K562 (cell line): Measurements from ENCODE around the gene CD248. TPM values are rescaled to one million over a fixed set of nuclear protein-coding genes. Genes with fewer than 3 reads are reported as not detected.

Source experiments
- CBFB ChIP-seq: sonication (generic); formaldehyde crosslinking; IDR thresholded peaks from 2 replicates; pipeline ENCODE4 v1.4.0; 2020; ENCODE audit warnings: mild to moderate bottlenecking, missing genetic modification reagents
- CREB3L1 ChIP-seq: fragments of 450-650 bp; IDR thresholded peaks from 2 replicates; pipeline ENCODE4 v1.6.1; 2014; ENCODE audit warnings: low read depth, mild to moderate bottlenecking, moderate library complexity, borderline replicate concordance
- CREM ChIP-seq: IDR thresholded peaks from 2 replicates; pipeline ENCODE4 v1.6.1; 2014; ENCODE audit warnings: antibody characterized with exemption, low read depth
- HOXB6 ChIP-seq: fragments of 250-450 bp; sonication (Bioruptor Pico); IDR thresholded peaks from 2 replicates; pipeline ENCODE4 v1.5.1; 2022; ENCODE audit warnings: mild to moderate bottlenecking, borderline replicate concordance
- KDM5B ChIP-seq: fragments of 200-600 bp; sonication (generic); IDR thresholded peaks from 2 replicates; pipeline ENCODE4 v1.6.1; 2012; ENCODE audit warnings: low read depth, mild to moderate bottlenecking, moderate library complexity, low read length, control low read depth, inconsistent platforms; ENCODE audit not compliant: insufficient replicate concordance
- MAFK ChIP-seq: IDR thresholded peaks from 2 replicates; pipeline ENCODE4 v1.6.1; 2011; ENCODE audit warnings: low read length, improper control_type of control experiment
- POU5F1 ChIP-seq: fragments of 150-350 bp; IDR thresholded peaks from 2 replicates; pipeline ENCODE4 v1.6.1; 2014; ENCODE audit warnings: borderline replicate concordance, low read length, low read depth, mild to moderate bottlenecking; ENCODE audit not compliant: partially characterized antibody
- SMAD3 ChIP-seq: fragments of 450-650 bp; formaldehyde crosslinking; conservative IDR thresholded peaks from 2 replicates; pipeline ENCODE4 v1.4.0; 2020; ENCODE audit warnings: mild to moderate bottlenecking
- SNRNP70 ChIP-seq: fragments of 200-400 bp; formaldehyde crosslinking; optimal IDR thresholded peaks from 2 replicates; pipeline ENCODE3; 2017; ENCODE audit warnings: low read depth, low read length
- TEAD4 ChIP-seq, 2 experiments: sonication (generic) in 1 of 2; formaldehyde crosslinking in 1 of 2; IDR thresholded peaks; 2 replicates each; pipeline versions ENCODE4 v1.6.1 to v1.8.0; 2012 to 2022; ENCODE audit warnings: borderline replicate concordance in 1 of 2, inconsistent platforms in 1 of 2, low read length in 1 of 2, mild to moderate bottlenecking in 1 of 2, missing genetic modification reagents in 1 of 2
- USF1 ChIP-seq: sonication (generic); formaldehyde crosslinking; IDR thresholded peaks from 2 replicates; pipeline ENCODE4 v1.9.0; 2022; ENCODE audit warnings: mild to moderate bottlenecking, missing genetic modification reagents
- ZNF124 ChIP-seq: sonication (generic); formaldehyde crosslinking; IDR thresholded peaks from 2 replicates; pipeline ENCODE4 v1.8.1; 2022; ENCODE audit warnings: missing genetic modification reagents
- ZNF584 ChIP-seq: fragments of 200-800 bp; sonication (Bioruptor generic); IDR thresholded peaks from 2 replicates; pipeline ENCODE4 v1.6.1; 2016; ENCODE audit warnings: low read depth, mild to moderate bottlenecking, missing genetic modification characterization, missing compliant biosample characterization
- ZNF707 ChIP-seq: fragments of 250-450 bp; sonication (Bioruptor Pico); conservative IDR thresholded peaks from 2 replicates; pipeline ENCODE4 v1.8.0; 2022; ENCODE audit warnings: inconsistent platforms, mild to moderate bottlenecking, moderate library complexity
- polyA plus RNA-seq, 8 experiments: library from polyadenylated mRNA; depleted of rRNA in 4 of 8; stranded (reverse) in 5 of 8; unstranded in 3 of 8; fragments of >200 nt; fragmentation: Nextera tagmentation in 2 of 8; fragmentation: Illumina TruSeq in 1 of 8; extraction: Ambion mirVana in 2 of 8; extraction: Trizol in 1 of 8; gene quantifications; 2 replicates each; pipeline versions ENCODE4 v1.2.1 to v1.2.3, GENCODE V29; 2011 to 2014; ENCODE audit warnings: inconsistent platforms in 1 of 8, missing spikeins in 1 of 8
- total RNA-seq, 7 experiments: library from RNA; depleted of rRNA in 6 of 7; stranded (reverse); fragments of >200 nt in 6 of 7; fragmentation: Illumina TruSeq in 2 of 7; extraction: Trizol in 2 of 7; gene quantifications; 2 replicates each; pipeline versions ENCODE4 v1.2.1 to v1.2.3, GENCODE V29; 2011 to 2021; ENCODE audit warnings: low replicate concordance in 1 of 7
- TF ChIP-seq, protein P1 (sequence below): fragments of 450-650 bp; formaldehyde crosslinking; IDR thresholded peaks from 2 replicates; pipeline ENCODE4 v1.4.0; 2022; ENCODE audit warnings: missing genetic modification characterization
- TF ChIP-seq, protein P2 (sequence below): fragments of 250-450 bp; sonication (Bioruptor Pico); IDR thresholded peaks from 2 replicates; pipeline ENCODE4 v1.6.1; 2021; ENCODE audit warnings: mild to moderate bottlenecking
- TF ChIP-seq, protein P3 (sequence below), 3 experiments: fragments of 200-800 bp in 1 of 3; sonication (Bioruptor generic) in 1 of 3; sonication (generic) in 1 of 3; formaldehyde crosslinking in 1 of 3; IDR thresholded peaks; 2 replicates each; pipeline versions ENCODE4 v1.6.1 to v1.8.0; 2016 to 2022; ENCODE audit warnings: mild to moderate bottlenecking in 2 of 3, missing compliant biosample characterization in 2 of 3, missing genetic modification characterization in 2 of 3, missing genetic modification reagents in 1 of 3
- TF ChIP-seq, protein P4 (sequence below), 3 experiments: IDR thresholded peaks in 2 of 3; conservative IDR thresholded peaks in 1 of 3; 2 replicates each; pipeline ENCODE4 v1.5.1; 2011 to 2012; ENCODE audit warnings: low read length in 3 of 3, mild to moderate bottlenecking in 3 of 3, control low read depth in 2 of 3, improper control_type of control experiment in 1 of 3, inconsistent platforms in 1 of 3, low read depth in 1 of 3, mixed read lengths in 1 of 3, moderate library complexity in 1 of 3; ENCODE audit not compliant: insufficient read depth in 2 of 3

CD248 gene
- total and polyA plus RNA-seq, 9 of the 15 experiments (the other 6 are each of a cell fraction or from before 2014, with no cell fraction given): 0.09 TPM; not detected in 8

DNA sequence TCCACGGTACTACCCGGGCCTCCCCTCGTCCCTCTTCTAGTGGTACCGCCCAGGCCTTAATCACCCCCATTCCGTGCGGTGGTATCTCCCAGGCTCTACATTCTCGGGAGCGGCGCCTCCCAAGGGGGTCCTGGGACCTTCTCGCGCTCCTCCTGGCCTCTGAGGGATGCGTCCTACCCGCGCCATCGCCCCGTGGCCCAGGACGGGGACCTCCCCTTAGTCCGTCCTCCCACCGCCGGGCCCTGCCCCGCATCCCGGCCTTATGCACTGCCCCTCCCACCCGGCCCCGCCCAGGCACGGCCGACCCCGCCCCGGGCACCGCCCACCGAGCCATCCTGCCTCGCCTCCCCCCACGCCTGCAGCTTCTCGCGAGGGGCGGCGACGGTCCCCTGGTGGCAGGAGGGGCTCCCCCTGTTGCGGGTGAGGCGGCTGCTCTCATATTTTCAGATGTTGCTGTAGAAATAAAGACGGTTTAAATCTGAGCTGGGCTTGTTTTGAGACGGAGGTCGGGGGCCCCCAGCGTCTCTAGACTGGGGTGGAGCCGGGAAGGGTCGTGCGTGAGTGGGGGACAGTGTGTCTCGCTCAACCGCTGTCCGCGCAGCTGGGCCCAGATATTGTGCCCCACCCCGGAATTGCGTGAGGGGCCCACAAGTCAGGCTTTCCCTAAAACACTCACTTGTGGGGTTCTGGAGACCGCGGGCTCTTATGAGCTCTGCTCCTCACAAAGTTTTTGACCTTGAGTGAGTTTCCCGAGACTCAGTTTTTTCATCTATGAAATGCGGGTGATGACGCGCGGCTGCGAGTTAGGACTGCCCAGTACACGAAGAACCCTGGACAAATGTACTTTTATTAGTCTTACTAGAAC, 49.2 kb downstream of the CD248 start (continued):
- TF ChIP-seq, protein P1, sequence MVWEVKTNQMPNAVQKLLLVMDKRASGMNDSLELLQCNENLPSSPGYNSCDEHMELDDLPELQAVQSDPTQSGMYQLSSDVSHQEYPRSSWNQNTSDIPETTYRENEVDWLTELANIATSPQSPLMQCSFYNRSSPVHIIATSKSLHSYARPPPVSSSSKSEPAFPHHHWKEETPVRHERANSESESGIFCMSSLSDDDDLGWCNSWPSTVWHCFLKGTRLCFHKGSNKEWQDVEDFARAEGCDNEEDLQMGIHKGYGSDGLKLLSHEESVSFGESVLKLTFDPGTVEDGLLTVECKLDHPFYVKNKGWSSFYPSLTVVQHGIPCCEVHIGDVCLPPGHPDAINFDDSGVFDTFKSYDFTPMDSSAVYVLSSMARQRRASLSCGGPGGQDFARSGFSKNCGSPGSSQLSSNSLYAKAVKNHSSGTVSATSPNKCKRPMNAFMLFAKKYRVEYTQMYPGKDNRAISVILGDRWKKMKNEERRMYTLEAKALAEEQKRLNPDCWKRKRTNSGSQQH (CRISPR knock-in tag): no peak
- TF ChIP-seq HOXB6 (no peak), TEAD4 (IDR thresholded peaks at IDR 0.05; ENCODE audit: low read length) (0 out of 2 replicates have a peak, but pooled peaks have one; percentile 17), TEAD4 (CRISPR knock-in tag; IDR thresholded peaks at IDR 0.05; ENCODE audit: borderline replicate concordance) (no peak), ZNF707 (CRISPR knock-in tag) (no peak), ZNF584 (no peak), CREM (0 out of 2 replicates have a peak, but pooled peaks have one; percentile 22), CREB3L1 (no peak), ZNF124 (CRISPR knock-in tag) (no peak), USF1 (no peak), SNRNP70 (no peak), CBFB (CRISPR knock-in tag) (no peak), KDM5B (peak; percentile 41), SMAD3 (CRISPR knock-in tag) (no peak), POU5F1 (no peak), MAFK (no peak)
- TF ChIP-seq, protein P2, sequence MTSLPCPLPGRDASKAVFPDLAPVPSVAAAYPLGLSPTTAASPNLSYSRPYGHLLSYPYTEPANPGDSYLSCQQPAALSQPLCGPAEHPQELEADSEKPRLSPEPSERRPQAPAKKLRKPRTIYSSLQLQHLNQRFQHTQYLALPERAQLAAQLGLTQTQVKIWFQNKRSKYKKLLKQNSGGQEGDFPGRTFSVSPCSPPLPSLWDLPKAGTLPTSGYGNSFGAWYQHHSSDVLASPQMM (CRISPR knock-in tag): no peak
- TF ChIP-seq, protein P3, sequence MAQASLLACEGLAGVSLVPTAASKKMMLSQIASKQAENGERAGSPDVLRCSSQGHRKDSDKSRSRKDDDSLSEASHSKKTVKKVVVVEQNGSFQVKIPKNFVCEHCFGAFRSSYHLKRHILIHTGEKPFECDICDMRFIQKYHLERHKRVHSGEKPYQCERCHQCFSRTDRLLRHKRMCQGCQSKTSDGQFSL (CRISPR knock-in tag; IDR thresholded peaks at IDR 0.05): peak; percentile 92
- TF ChIP-seq, protein P3 (tag; IDR thresholded peaks at IDR 0.05): peak in 1 of 2 experiments; percentile 81; a peak in 1 of 4 replicates
- TF ChIP-seq, protein P4, sequence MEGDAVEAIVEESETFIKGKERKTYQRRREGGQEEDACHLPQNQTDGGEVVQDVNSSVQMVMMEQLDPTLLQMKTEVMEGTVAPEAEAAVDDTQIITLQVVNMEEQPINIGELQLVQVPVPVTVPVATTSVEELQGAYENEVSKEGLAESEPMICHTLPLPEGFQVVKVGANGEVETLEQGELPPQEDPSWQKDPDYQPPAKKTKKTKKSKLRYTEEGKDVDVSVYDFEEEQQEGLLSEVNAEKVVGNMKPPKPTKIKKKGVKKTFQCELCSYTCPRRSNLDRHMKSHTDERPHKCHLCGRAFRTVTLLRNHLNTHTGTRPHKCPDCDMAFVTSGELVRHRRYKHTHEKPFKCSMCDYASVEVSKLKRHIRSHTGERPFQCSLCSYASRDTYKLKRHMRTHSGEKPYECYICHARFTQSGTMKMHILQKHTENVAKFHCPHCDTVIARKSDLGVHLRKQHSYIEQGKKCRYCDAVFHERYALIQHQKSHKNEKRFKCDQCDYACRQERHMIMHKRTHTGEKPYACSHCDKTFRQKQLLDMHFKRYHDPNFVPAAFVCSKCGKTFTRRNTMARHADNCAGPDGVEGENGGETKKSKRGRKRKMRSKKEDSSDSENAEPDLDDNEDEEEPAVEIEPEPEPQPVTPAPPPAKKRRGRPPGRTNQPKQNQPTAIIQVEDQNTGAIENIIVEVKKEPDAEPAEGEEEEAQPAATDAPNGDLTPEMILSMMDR (IDR thresholded peaks at IDR 0.05 in 2 of 3, conservative IDR thresholded peaks at IDR 0.05 in 1 of 3; ENCODE audit: insufficient read depth in 2 of 3, low read depth in 1 of 3, low read length in 3 of 3): peak in 1 of 3 experiments; percentile 12; a peak in 2 of 6 replicates
